Sigmoid colon (tissue), 4 donors: ENCODE data around the gene KIAA0586.

Experiments
- CTCF ChIP-seq, 4 experiments: fragments of 450-650 bp in 3 of 4; fragments of 200-600 bp in 1 of 4; IDR thresholded peaks; one replicate each; pipeline ENCODE4 v1.5.1; 2016 to 2019; ENCODE audit warnings: antibody characterized with exemption in 4 of 4, mild to moderate bottlenecking in 3 of 4, moderate library complexity in 2 of 4
- EP300 ChIP-seq, 4 donors: sonication (generic); formaldehyde crosslinking; IDR thresholded peaks; one replicate each; pipeline ENCODE4 v1.6.1; 2017; ENCODE audit warnings: antibody characterized with exemption in 4 of 4
- POLR2A ChIP-seq, 2 donors: fragments of 450-650 bp; IDR thresholded peaks; one replicate each; pipeline ENCODE4 v1.6.1; 2016; ENCODE audit warnings: antibody characterized with exemption in 2 of 2, mild to moderate bottlenecking in 2 of 2, moderate library complexity in 2 of 2

- TF ChIP-seq CTCF (IDR thresholded peaks at IDR 0.05) = no peak
- no peak for TF ChIP-seq POLR2A (IDR thresholded peaks at IDR 0.05)
- no peak for TF ChIP-seq EP300 (IDR thresholded peaks at IDR 0.05)
Measured at GRCh38 chr14:58408681-58409215, 18.8 kb upstream of the KIAA0586 start.
